Ishikawa (cell line): ENCODE data around the gene MYMK.

Source experiments
- CEBPB ChIP-seq: IDR thresholded peaks from 2 replicates; pipeline ENCODE4 v1.6.1; 2012
- CREB1 ChIP-seq: IDR thresholded peaks from 2 replicates; pipeline ENCODE4 v1.6.1; 2012; ENCODE audit warnings: low read depth
- EGR1 ChIP-seq: IDR thresholded peaks from 2 replicates; pipeline ENCODE4 v1.6.1; 2012
- EP300 ChIP-seq: IDR thresholded peaks from 2 replicates; pipeline ENCODE4 v1.6.1; 2012; ENCODE audit warnings: borderline replicate concordance
- FOXM1 ChIP-seq: IDR thresholded peaks from 2 replicates; pipeline ENCODE4 v1.6.1; 2012; ENCODE audit warnings: low read depth, borderline replicate concordance
- NFIC ChIP-seq: IDR thresholded peaks from 2 replicates; pipeline ENCODE4 v1.6.1; 2012
- REST ChIP-seq: IDR thresholded peaks from 2 replicates; pipeline ENCODE4 v1.6.1; 2012; ENCODE audit warnings: low read depth, mild to moderate bottlenecking
- TAF1 ChIP-seq: IDR thresholded peaks from 2 replicates; pipeline ENCODE4 v1.6.1; 2012; ENCODE audit warnings: low read depth, mild to moderate bottlenecking
- TCF12 ChIP-seq: IDR thresholded peaks from 2 replicates; pipeline ENCODE4 v1.6.1; 2012; ENCODE audit warnings: low read depth
- TEAD4 ChIP-seq: IDR thresholded peaks from 2 replicates; pipeline ENCODE4 v1.6.1; 2012
- USF1 ChIP-seq: IDR thresholded peaks from 2 replicates; pipeline ENCODE4 v1.6.1; 2012
- YY1 ChIP-seq: IDR thresholded peaks from 2 replicates; pipeline ENCODE4 v1.6.1; 2012; ENCODE audit warnings: low read depth
- ZBTB7A ChIP-seq: IDR thresholded peaks from 2 replicates; pipeline ENCODE4 v1.6.1; 2012; ENCODE audit warnings: low read depth
- TF ChIP-seq, protein P1 (sequence below): IDR thresholded peaks from 2 replicates; pipeline ENCODE4 v1.6.1; 2012

The MYMK gene

DNA sequence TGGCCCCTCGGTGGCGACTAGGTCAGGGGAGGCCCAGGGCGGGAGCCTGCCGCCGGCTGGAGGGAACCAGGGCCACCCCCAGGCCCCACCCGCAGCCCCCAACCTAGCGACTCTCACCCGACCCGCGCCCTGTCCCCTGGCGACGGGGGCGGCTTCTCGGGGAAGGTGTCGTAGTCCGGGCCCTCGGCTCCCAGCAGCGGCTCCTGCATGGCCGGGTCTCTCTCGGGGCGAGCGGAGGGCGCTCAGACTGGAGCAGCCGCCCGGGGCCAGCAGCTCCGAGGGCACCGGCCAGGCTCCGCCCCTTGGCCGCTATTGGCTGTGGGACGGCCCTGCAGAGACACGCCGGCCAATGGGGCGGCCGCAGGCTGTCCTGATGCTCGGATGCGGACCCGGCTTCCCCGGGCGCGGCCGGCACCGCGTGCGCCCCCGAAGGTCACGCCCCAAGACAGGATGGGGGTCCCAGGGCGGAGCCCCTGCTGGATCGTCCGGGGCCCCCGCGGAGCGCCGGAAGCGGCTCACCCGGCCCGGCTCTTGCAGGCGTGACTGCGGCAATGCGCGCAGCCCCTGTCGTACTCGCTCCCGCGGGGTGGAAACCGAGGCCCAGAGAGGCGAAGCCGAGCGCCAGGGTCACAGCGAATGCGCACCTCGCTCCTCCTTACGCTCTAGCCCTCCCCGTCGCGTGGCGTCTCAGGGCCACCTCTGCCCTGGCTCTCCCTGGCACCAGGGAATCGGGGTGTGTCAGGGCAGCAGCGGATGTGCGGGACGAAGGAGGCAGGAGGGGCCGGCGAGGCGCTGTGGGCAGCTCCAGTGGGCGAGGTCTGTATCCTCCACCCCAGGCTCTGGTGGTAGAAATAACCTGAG, 45.7 kb downstream of the MYMK start, which contains the start of gene SLC2A6:
SLC2A6 (minus strand) TSS at position 249 of the 861 bp plus-strand sequence; CDS start at position 209, 40 bp downstream.
- 0 out of 2 replicates have a peak, but pooled peaks have one; percentile 20 for TF ChIP-seq TCF12
- TF ChIP-seq TAF1: peak; percentile 64; the same call in 1 of the 2 replicates
- TF ChIP-seq, protein P1, sequence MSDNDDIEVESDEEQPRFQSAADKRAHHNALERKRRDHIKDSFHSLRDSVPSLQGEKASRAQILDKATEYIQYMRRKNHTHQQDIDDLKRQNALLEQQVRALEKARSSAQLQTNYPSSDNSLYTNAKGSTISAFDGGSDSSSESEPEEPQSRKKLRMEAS: peak; percentile 81
- 0 out of 2 replicates have a peak, but pooled peaks have one; percentile 14 for TF ChIP-seq EP300
- TF ChIP-seq NFIC: no peak
- no peak for TF ChIP-seq CREB1
- TF ChIP-seq ZBTB7A: peak; percentile 95

GRCh38 chr9:133477992-133478850, 46.5 kb downstream of the MYMK start:
- TF ChIP-seq YY1: no peak
- no peak for TF ChIP-seq REST
- no peak for TF ChIP-seq CEBPB
- peak; percentile 5; the same call in 1 of the 2 replicates for TF ChIP-seq EP300
- no peak for TF ChIP-seq USF1
- no peak for TF ChIP-seq NFIC
- TF ChIP-seq CREB1: no peak
- TF ChIP-seq ZBTB7A: no peak

DNA sequence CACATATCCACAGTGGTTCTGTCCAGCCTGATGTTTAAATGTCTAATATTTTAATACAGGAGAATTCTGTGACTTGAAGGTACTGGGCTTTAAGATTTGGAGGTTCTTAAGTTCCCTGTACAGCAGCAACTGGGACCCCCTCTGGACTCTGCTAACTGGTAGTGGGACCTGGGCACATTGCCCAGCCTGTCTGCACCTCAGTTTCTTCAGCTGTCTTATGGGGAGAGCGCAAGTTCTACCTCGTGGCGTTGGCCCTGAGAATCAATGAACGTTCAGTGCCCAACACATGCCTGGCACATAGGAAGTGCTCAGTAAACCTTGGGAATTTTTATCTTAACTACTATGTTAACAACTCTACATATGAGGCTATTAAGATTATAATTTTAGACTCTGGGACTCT, 47.3 kb downstream of the MYMK start:
- TF ChIP-seq EP300 (no peak), USF1 (no peak), ZBTB7A (no peak), EGR1 (no peak)

- TF ChIP-seq TCF12 (no peak), EGR1 (no peak), FOXM1 (no peak), CEBPB (no peak)
- TF ChIP-seq, protein P1: no peak
Observed at GRCh38 chr9:133476941-133477340, 47.8 kb downstream of the MYMK start.

DNA sequence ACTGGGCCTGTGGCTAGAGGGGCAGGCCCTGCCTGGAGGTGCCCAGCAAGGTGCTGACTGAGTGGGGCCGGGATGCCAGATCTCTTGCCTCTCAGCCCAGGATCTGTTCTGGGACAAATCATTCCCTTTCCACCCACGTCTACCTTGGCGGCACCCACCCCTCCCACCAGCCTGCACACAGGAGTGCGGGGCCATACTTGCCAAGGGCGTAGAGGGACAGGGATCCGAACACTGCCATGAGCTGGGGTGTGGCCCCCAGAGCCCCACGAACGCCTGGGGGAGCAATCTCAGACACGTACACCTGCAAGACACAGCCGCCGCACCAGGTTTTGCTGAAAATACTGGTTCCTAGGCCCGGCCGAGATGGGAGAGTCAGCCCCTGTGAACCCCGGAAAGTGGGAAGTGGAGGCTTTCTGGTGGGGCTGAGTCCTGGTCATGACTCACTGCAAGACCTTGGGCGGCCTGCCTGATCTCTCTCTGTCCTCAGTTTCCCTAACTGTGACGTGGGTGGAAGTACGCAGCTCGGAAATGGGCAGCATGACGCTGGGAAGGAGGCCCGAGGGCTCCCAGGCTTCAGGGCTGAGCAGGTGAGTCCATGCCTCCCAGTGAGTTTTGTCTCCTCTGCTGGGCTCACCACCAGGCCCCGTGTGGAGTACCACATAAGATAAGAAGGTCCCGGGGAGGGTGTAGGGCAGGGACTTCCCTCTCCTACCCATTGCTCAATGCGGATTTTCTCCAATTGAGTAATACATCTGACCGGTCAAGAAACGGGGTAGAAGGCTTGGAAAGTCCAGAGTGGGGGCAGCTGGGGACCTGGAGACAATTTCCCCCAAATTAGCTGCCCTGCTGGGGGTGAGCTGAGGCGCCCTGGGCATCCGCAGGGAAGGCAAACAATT, 48.5 kb downstream of the MYMK start:
- TF ChIP-seq ZBTB7A (no peak), YY1 (no peak), EGR1 (no peak), FOXM1 (no peak), EP300 (no peak)

DNA sequence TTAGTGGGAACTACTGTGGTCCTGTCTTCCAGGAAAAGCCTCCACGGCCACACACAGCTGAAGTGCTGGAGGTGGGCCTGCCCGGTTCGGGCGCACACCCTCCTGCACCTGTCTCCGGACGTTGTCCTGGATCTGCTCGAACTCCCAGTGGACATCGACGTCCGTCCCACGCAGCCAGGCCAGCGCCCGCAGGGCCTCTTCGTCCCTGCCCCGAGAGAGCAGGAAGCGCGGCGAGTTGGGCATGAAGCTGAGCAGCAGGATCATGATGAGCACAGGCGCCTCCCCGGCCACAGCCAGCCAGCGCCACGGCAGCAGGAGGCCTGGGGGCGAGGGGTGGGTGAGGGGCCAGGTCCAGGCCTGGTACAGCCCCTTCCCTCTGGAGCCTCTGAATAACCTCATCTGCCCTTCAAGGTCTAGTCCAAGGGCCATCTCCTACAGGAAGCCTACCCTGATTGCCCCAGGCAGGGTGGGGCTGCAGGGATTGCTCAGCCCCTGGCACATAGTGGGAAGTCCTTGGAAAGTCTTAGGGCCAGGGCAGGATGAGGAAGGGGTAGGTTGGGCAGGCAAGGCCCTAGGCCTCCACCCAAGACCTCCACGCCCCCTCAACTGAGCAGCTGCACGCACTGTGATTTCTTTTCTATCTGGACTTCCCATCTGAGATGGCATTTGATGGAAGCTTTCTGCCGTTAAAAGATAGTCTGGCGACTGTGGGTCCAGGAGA, 49.3 kb downstream of the MYMK start:
- TF ChIP-seq, protein P1: no peak

DNA sequence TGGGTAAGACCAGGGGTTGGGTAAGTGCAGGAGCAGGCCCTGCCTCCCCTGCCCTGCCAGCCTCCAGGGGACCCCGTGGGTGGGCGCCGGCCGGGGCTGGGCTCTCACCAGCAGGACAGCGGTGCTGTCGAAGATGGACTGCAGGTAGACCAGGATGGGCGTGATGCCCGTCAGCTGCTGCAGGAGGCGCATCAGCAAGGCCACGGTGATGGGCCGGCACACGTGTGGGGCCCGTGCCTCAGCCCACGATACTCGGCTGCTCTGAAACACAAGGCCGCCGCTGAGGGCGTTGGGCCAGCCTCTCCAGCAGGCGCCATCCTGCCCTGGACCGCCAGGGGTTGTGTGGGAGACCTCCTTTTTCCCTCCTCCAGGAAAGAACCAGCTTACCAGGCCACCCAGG, 49.9 kb downstream of the MYMK start:
- TF ChIP-seq TEAD4: no peak
- no peak for TF ChIP-seq EP300
- no peak for TF ChIP-seq CREB1
- TF ChIP-seq TAF1: no peak
- TF ChIP-seq CEBPB: no peak
- no peak for TF ChIP-seq NFIC
- TF ChIP-seq TCF12: no peak
- no peak for TF ChIP-seq REST
- TF ChIP-seq FOXM1: no peak
